Prostate gland (tissue), 2 donors: Measurements from ENCODE around the gene BLM. TPM values are rescaled to one million over a fixed set of nuclear protein-coding genes. Genes with fewer than 3 reads are reported as not detected.

Experiments
- DNase-seq: peaks from one replicate; pipeline ENCODE4 v3.0.0-alpha.2; 2019; ENCODE audit warnings: low spot score
- H3K27ac ChIP-seq, 2 donors: fragments of 200-600 bp; sonication (generic); 2 replicates each; pipeline ENCODE4 v1.5.1; 2017 to 2019
- H3K27me3 ChIP-seq: fragments of 200-600 bp; sonication (generic); replicated peaks from 2 replicates; pipeline ENCODE4 v1.5.1; 2019; ENCODE audit not compliant: insufficient read depth
- H3K36me3 ChIP-seq, 2 donors: fragments of 200-600 bp; sonication (generic); 1 replicate in 1 of 2; 2 replicates in 1 of 2; pipeline versions ENCODE4 v1.5.1 to v1.8.1; 2017 to 2019
- H3K4me1 ChIP-seq: fragments of 200-600 bp; sonication (generic); replicated peaks from 2 replicates; pipeline ENCODE4 v1.5.1; 2019
- H3K4me3 ChIP-seq, 2 donors: fragments of 200-600 bp; sonication (generic); 2 replicates each; pipeline ENCODE4 v1.5.1; 2017 to 2019
- H3K9me3 ChIP-seq: fragments of 200-600 bp; sonication (generic); 2 replicates; pipeline ENCODE4 v1.5.1; 2017
- CTCF ChIP-seq, 4 experiments: fragments of 200-600 bp in 2 of 4; fragments of 450-650 bp in 2 of 4; sonication (generic) in 2 of 4; IDR thresholded peaks; 1 replicate in 3 of 4; 2 replicates in 1 of 4; pipeline ENCODE4 v1.5.1; 2016 to 2019; ENCODE audit warnings: antibody characterized with exemption in 4 of 4, mild to moderate bottlenecking in 2 of 4, moderate library complexity in 2 of 4
- POLR2A ChIP-seq: fragments of 450-650 bp; IDR thresholded peaks from one replicate; pipeline ENCODE4 v1.6.1; 2016; ENCODE audit warnings: antibody characterized with exemption, mild to moderate bottlenecking
- POLR2AphosphoS5 ChIP-seq: sonication (generic); formaldehyde crosslinking; IDR thresholded peaks from one replicate; pipeline ENCODE4 v1.6.1; 2017; ENCODE audit warnings: antibody characterized with exemption
- WGBS: methylation state at CpG from one replicate; pipeline ENCODE4 v1.1.5; 2018; 5-methylcytosine and 5-hydroxymethylcytosine counted together
- intact Hi-C: fragments of 100-400 bp; cut with DNase I; formaldehyde crosslinking; loops from one replicate; pipeline ENCODE4 v1.14.2; 2022
- total RNA-seq, 2 donors: library from RNA; depleted of rRNA; stranded (reverse); fragments of >200 nt; gene quantifications; one replicate each; pipeline ENCODE4 v1.1.0, GENCODE V29; 2016

BLM gene
- total RNA-seq, 2 donors from 2014 or later: 1.4 to 4.9 TPM

DNA sequence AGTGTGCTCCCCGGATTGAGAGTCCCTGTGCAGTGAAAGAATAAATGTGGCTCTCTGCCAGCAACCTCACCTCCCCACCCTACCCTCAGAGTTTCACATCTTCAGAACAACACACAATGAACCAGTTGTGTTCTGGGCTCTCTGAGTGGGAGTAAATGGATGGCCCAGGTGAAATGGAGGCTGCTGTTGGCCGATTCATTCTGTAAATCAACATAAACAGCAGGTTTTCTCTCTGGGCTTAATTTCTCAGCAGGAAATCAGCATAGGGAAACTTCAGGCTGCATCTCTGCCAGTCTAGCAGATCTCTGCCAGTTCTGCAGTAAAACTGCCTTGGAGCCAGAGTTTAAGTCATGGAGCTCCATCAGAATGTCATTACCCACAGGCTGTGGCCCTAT, 96.6 kb downstream of the BLM start:
- H3K9me3 ChIP-seq: no peaks in the 10 kb centered on the region
- no peak for TF ChIP-seq POLR2A
- no peak for TF ChIP-seq CTCF (IDR thresholded peaks at IDR 0.05)
- TF ChIP-seq POLR2AphosphoS5: no peak
- DNase-seq: no peak
- no peaks in the 10 kb centered on the region for H3K36me3 ChIP-seq
- WGBS: 37% methylated on average over 2 of the region's 2 CpGs
- no peak overlapping the region for H3K4me3 ChIP-seq
- H3K4me1 ChIP-seq: no peaks in the 10 kb centered on the region
- intact Hi-C loops: no loop called here
- H3K27ac ChIP-seq: no peak overlapping the region
- H3K27me3 ChIP-seq: no peaks in the 10 kb centered on the region

GRCh38 chr15:90814191-90814821, 97.2 kb downstream of the BLM start:
- no peak for TF ChIP-seq CTCF (IDR thresholded peaks at IDR 0.05)
- no peak for TF ChIP-seq POLR2AphosphoS5
- no peak for TF ChIP-seq POLR2A
- no peaks in the 10 kb centered on the region for H3K27me3 ChIP-seq
- no peak overlapping the region for H3K27ac ChIP-seq
- H3K4me1 ChIP-seq: no peaks in the 10 kb centered on the region
- H3K4me3 ChIP-seq: no peak overlapping the region
- 35% methylated on average over 13 of the region's 13 CpGs for WGBS
- intact Hi-C loops: no loop called here
- H3K9me3 ChIP-seq: no peaks in the 10 kb centered on the region
- no peak for DNase-seq
- H3K36me3 ChIP-seq: no peaks in the 10 kb centered on the region

GRCh38 chr15:90816401-90817116, 99.4 kb downstream of the BLM start:
- intact Hi-C loops: no loop called here
- Histone ChIP-seq H3K4me3 (no peak overlapping the region), H3K27me3 (no peaks in the 10 kb centered on the region), H3K36me3 (no peaks in the 10 kb centered on the region), H3K4me1 (no peaks in the 10 kb centered on the region), H3K27ac (no peak overlapping the region), H3K9me3 (no peaks in the 10 kb centered on the region)
- no peak for TF ChIP-seq POLR2A
- TF ChIP-seq POLR2AphosphoS5: no peak
- WGBS: 73% methylated on average over 15 of the region's 15 CpGs
- no peak for DNase-seq

GRCh38 chr15:90817117-90818057, 100.2 kb downstream of the BLM start:
- intact Hi-C loops: no loop called here
- WGBS: 90% methylated on average over 14 of the region's 14 CpGs

More at GRCh38 chr15:90817117-90818057, 100.2 kb downstream of the BLM start:
- DNase-seq: no peak
- H3K36me3 ChIP-seq: no peaks in the 10 kb centered on the region
- no peaks in the 10 kb centered on the region for H3K4me1 ChIP-seq
- no peak overlapping the region for H3K27ac ChIP-seq
- no peaks in the 10 kb centered on the region for H3K27me3 ChIP-seq
- no peak for TF ChIP-seq CTCF (IDR thresholded peaks at IDR 0.05)
- TF ChIP-seq POLR2A: no peak
- TF ChIP-seq POLR2AphosphoS5: no peak
- H3K9me3 ChIP-seq: no peaks in the 10 kb centered on the region
- no peak overlapping the region for H3K4me3 ChIP-seq
